ENCODE data around the gene ACSBG1.

- TF ChIP-seq CTCF (IDR thresholded peaks at IDR 0.05): no peak
- no peak for TF ChIP-seq POLR2AphosphoS5 (IDR thresholded peaks at IDR 0.05; ENCODE audit: insufficient read depth in 1 of 2, low read depth in 1 of 2)
- TF ChIP-seq POLR2A (IDR thresholded peaks at IDR 0.05): no peak
These were observed 28.5 kb downstream of the ACSBG1 start for GRCh38 chr15:78205856-78206255.

Data from vagina (tissue), 2 donors.